ENCODE data around the gene ATP6V1F.

ATP6V1F gene

GRCh38 chr7:128903621-128904361 lies 41.1 kb downstream of the ATP6V1F start:
- H3K36me3 ChIP-seq (ENCODE audit: control insufficient read depth in 1 of 2, insufficient read depth in 2 of 2, low read length in 2 of 2) = no peaks in the 10 kb centered on the region
- no peaks in the 10 kb centered on the region for H3K4me1 ChIP-seq (ENCODE audit: control insufficient read depth in 1 of 2, insufficient read depth in 2 of 2, low read length in 2 of 2)
- H3K9me3 ChIP-seq (ENCODE audit: control insufficient read depth in 1 of 2, low read length in 2 of 2) = peaks cover 0 to 3% of the 10 kb centered on the region in 2 donors
- H3K4me3 ChIP-seq (ENCODE audit: low read depth in 1 of 2, low read length in 2 of 2) = no peak overlapping the region
- no peak overlapping the region for H3K27ac ChIP-seq (ENCODE audit: low read length)
- no peaks in the 10 kb centered on the region for H3K27me3 ChIP-seq (ENCODE audit: low read depth, low read length)

- Histone ChIP-seq H3K4me1 (ENCODE audit: control insufficient read depth in 1 of 2, insufficient read depth in 2 of 2, low read length in 2 of 2) (peaks cover 0 to 4% of the 10 kb centered on the region in 2 donors), H3K27ac (ENCODE audit: low read length) (no peak overlapping the region), H3K36me3 (ENCODE audit: control insufficient read depth in 1 of 2, insufficient read depth in 2 of 2, low read length in 2 of 2) (no peaks in the 10 kb centered on the region), H3K27me3 (ENCODE audit: low read depth, low read length) (peaks cover 6% of the 10 kb centered on the region), H3K4me3 (ENCODE audit: low read depth in 1 of 2, low read length in 2 of 2) (no peak overlapping the region), H3K9me3 (ENCODE audit: control insufficient read depth in 1 of 2, low read length in 2 of 2) (peaks cover 0 to 3% of the 10 kb centered on the region in 2 donors)
Measured at GRCh38 chr7:128904381-128905197, 41.9 kb downstream of the ATP6V1F start.

- Histone ChIP-seq H3K9me3 (ENCODE audit: control insufficient read depth in 1 of 2, low read length in 2 of 2) (no peaks in the 10 kb centered on the region), H3K4me3 (ENCODE audit: low read depth in 1 of 2, low read length in 2 of 2) (no peak overlapping the region), H3K27me3 (ENCODE audit: low read depth, low read length) (peaks cover 9% of the 10 kb centered on the region), H3K27ac (ENCODE audit: low read length) (no peak overlapping the region), H3K36me3 (ENCODE audit: control insufficient read depth in 1 of 2, insufficient read depth in 2 of 2, low read length in 2 of 2) (no peaks in the 10 kb centered on the region), H3K4me1 (ENCODE audit: control insufficient read depth in 1 of 2, insufficient read depth in 2 of 2, low read length in 2 of 2) (peaks cover 0 to 14% of the 10 kb centered on the region in 2 donors)
Measured at GRCh38 chr7:128906001-128906765, 43.5 kb downstream of the ATP6V1F start.

- H3K4me3 ChIP-seq (ENCODE audit: low read depth in 1 of 2, low read length in 2 of 2) = no peak overlapping the region
- H3K27me3 ChIP-seq (ENCODE audit: low read depth, low read length) = peaks cover 9% of the 10 kb centered on the region
- H3K9me3 ChIP-seq (ENCODE audit: control insufficient read depth in 1 of 2, low read length in 2 of 2) = no peaks in the 10 kb centered on the region
Measured at GRCh38 chr7:128906766-128907559, 44.3 kb downstream of the ATP6V1F start.

GRCh38 chr7:128908750-128909624 lies 46.3 kb downstream of the ATP6V1F start:
- H3K27ac ChIP-seq (ENCODE audit: low read length) = no peak overlapping the region
- H3K4me3 ChIP-seq (ENCODE audit: low read depth in 1 of 2, low read length in 2 of 2) = peak overlapping the region in 1 of 2 donors; percentile 54
- peaks cover 11% of the 10 kb centered on the region for H3K27me3 ChIP-seq (ENCODE audit: low read depth, low read length)
- no peaks in the 10 kb centered on the region for H3K9me3 ChIP-seq (ENCODE audit: control insufficient read depth in 1 of 2, low read length in 2 of 2)
- H3K36me3 ChIP-seq (ENCODE audit: control insufficient read depth in 1 of 2, insufficient read depth in 2 of 2, low read length in 2 of 2) = no peaks in the 10 kb centered on the region
- H3K4me1 ChIP-seq (ENCODE audit: control insufficient read depth in 1 of 2, insufficient read depth in 2 of 2, low read length in 2 of 2) = peaks cover 0 to 14% of the 10 kb centered on the region in 2 donors

More at GRCh38 chr7:128906766-128907559, 44.3 kb downstream of the ATP6V1F start:
- no peaks in the 10 kb centered on the region for H3K36me3 ChIP-seq (ENCODE audit: control insufficient read depth in 1 of 2, insufficient read depth in 2 of 2, low read length in 2 of 2)
- H3K27ac ChIP-seq (ENCODE audit: low read length) = no peak overlapping the region
- H3K4me1 ChIP-seq (ENCODE audit: control insufficient read depth in 1 of 2, insufficient read depth in 2 of 2, low read length in 2 of 2) = peaks cover 0 to 14% of the 10 kb centered on the region in 2 donors

- Histone ChIP-seq H3K9me3 (ENCODE audit: control insufficient read depth in 1 of 2, low read length in 2 of 2) (no peaks in the 10 kb centered on the region), H3K36me3 (ENCODE audit: control insufficient read depth in 1 of 2, insufficient read depth in 2 of 2, low read length in 2 of 2) (no peaks in the 10 kb centered on the region), H3K4me3 (ENCODE audit: low read depth in 1 of 2, low read length in 2 of 2) (peak overlapping the region; percentile 52 to 54)
Measured at GRCh38 chr7:128909625-128910568, 47.2 kb downstream of the ATP6V1F start.

GRCh38 chr7:128910569-128910945 lies 47.9 kb downstream of the ATP6V1F start, which contains the start of gene KCP:
Gene KCP, minus strand, starts transcription at chr7:128910709. Its CDS starts 33 bp downstream, at chr7:128910676.
- H3K4me1 ChIP-seq (ENCODE audit: control insufficient read depth in 1 of 2, insufficient read depth in 2 of 2, low read length in 2 of 2) = peaks cover 0 to 18% of the 10 kb centered on the region in 2 donors
- H3K27ac ChIP-seq (ENCODE audit: low read length) = no peak within 1 kb of the TSS
- peaks cover 20% of the 10 kb centered on the region for H3K27me3 ChIP-seq (ENCODE audit: low read depth, low read length)
- H3K9me3 ChIP-seq (ENCODE audit: control insufficient read depth in 1 of 2, low read length in 2 of 2) = no peaks in the 10 kb centered on the region
- no peaks in the 10 kb centered on the region for H3K36me3 ChIP-seq (ENCODE audit: control insufficient read depth in 1 of 2, insufficient read depth in 2 of 2, low read length in 2 of 2)
- peak within 1 kb of the TSS; percentile 52 to 54 for H3K4me3 ChIP-seq (ENCODE audit: low read depth in 1 of 2, low read length in 2 of 2)

More at GRCh38 chr7:128909625-128910568, 47.2 kb downstream of the ATP6V1F start:
- Histone ChIP-seq H3K4me1 (ENCODE audit: control insufficient read depth in 1 of 2, insufficient read depth in 2 of 2, low read length in 2 of 2) (peaks cover 0 to 14% of the 10 kb centered on the region in 2 donors), H3K27me3 (ENCODE audit: low read depth, low read length) (peaks cover 20% of the 10 kb centered on the region), H3K27ac (ENCODE audit: low read length) (no peak overlapping the region)

GRCh38 chr7:128911423-128912031 lies 48.9 kb downstream of the ATP6V1F start:
- peaks cover 26% of the 10 kb centered on the region for H3K27me3 ChIP-seq (ENCODE audit: low read depth, low read length)
- peaks cover 0 to 18% of the 10 kb centered on the region in 2 donors for H3K4me1 ChIP-seq (ENCODE audit: control insufficient read depth in 1 of 2, insufficient read depth in 2 of 2, low read length in 2 of 2)
- no peak overlapping the region for H3K4me3 ChIP-seq (ENCODE audit: low read depth in 1 of 2, low read length in 2 of 2)
- no peak overlapping the region for H3K27ac ChIP-seq (ENCODE audit: low read length)
- no peaks in the 10 kb centered on the region for H3K36me3 ChIP-seq (ENCODE audit: control insufficient read depth in 1 of 2, insufficient read depth in 2 of 2, low read length in 2 of 2)
- no peaks in the 10 kb centered on the region for H3K9me3 ChIP-seq (ENCODE audit: control insufficient read depth in 1 of 2, low read length in 2 of 2)

GRCh38 chr7:128912281-128912680 lies 49.6 kb downstream of the ATP6V1F start:
- H3K4me3 ChIP-seq (ENCODE audit: low read depth in 1 of 2, low read length in 2 of 2) = no peak overlapping the region
- H3K9me3 ChIP-seq (ENCODE audit: control insufficient read depth in 1 of 2, low read length in 2 of 2) = no peaks in the 10 kb centered on the region
- H3K4me1 ChIP-seq (ENCODE audit: control insufficient read depth in 1 of 2, insufficient read depth in 2 of 2, low read length in 2 of 2) = peaks cover 0 to 18% of the 10 kb centered on the region in 2 donors
- peaks cover 26% of the 10 kb centered on the region for H3K27me3 ChIP-seq (ENCODE audit: low read depth, low read length)
- no peak overlapping the region for H3K27ac ChIP-seq (ENCODE audit: low read length)
- no peaks in the 10 kb centered on the region for H3K36me3 ChIP-seq (ENCODE audit: control insufficient read depth in 1 of 2, insufficient read depth in 2 of 2, low read length in 2 of 2)

All from muscle layer of duodenum (tissue), 2 donors.